GM21737 (cell line): ENCODE data around the gene PRKN.
"Not testable (repeated sequence)": the region's sequence is repeated elsewhere in the genome, so short reads cannot be mapped to it uniquely, and the experiment has no call there.

Experiments
- ATAC-seq: cut with Tn5 transposase; IDR thresholded peaks from one replicate; pipeline ENCODE4 v1.9.1; 2021; ENCODE audit warnings: mild to moderate bottlenecking, moderate library complexity; ENCODE audit not compliant: unreplicated experiment

Gene PRKN

DNA sequence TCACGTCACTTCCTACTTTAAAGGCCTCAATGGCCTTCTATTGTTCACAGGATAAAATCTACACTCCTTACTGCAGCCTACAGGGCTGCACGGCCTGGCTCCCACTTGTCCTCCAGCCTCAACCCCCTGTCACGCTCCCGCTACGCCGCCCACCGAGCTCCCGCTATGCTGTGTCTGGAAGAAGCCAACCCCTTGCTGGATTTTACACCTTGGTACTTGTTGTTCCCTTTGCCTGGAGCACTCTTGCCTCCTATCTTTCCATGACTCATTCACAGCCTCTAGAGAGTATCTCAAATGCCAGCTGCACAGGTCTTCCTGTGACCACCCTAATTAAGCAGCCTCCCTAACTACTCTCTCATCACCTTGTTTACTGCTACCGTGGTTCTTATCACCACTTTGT is 259.9 kb downstream of the PRKN start:
- ATAC-seq = no peak

DNA sequence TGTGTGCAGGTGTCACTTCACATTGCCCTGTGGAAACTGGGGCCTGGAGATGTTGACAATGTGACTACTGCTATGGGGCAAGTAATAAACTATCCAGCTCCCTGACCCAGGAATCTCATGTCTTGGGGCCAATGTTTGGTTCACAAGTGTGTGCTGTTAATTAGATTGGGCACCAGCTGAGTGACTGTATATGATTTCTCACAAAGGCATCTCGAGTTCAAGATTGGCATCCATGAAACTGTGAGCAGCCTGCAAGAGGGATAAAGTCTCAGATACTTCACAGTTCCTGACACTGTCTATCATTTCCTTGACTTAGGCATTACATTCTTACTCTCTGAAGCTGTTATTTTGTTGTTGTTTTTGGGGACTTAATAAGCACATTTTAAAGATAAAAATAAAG is 264.0 kb downstream of the PRKN start:
- no peak for ATAC-seq

DNA sequence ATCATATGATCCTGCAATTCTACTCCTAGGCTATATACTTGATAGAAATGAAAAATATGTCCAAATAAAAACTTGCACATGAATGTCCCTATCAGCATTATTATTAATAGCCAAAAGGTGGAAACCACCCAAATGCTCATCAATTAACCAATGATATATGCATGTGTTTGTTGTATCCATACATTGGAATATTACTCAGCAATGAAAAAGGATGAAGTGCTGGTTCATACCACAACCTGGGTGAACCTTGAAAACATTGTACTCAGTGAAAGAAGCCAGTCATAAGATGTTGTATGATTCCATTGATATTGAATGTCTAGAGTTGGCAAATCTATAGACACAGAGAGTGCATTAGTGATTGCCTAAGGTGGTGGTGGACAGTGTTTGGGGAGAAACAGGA is 267.6 kb downstream of the PRKN start:
- no peak for ATAC-seq

DNA sequence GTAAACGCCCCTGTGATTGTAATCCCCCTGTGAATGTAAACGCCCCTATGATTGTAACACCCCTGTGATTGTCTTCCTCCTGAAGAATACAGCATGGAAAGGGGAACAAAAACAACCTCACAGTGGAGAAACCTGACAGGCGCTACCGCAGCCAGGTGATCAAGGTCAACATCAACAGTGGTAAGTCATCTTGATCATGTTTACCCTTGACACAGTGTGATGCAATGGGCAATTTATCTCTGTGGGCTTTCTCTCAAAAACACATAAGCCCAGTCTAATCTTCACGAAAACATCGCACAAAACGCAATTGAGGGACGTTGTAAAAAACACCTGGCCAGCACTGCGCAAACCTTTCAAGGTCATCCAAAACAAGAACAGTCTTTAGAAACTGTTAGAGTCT is 277.2 kb downstream of the PRKN start:
- no peak for ATAC-seq

DNA sequence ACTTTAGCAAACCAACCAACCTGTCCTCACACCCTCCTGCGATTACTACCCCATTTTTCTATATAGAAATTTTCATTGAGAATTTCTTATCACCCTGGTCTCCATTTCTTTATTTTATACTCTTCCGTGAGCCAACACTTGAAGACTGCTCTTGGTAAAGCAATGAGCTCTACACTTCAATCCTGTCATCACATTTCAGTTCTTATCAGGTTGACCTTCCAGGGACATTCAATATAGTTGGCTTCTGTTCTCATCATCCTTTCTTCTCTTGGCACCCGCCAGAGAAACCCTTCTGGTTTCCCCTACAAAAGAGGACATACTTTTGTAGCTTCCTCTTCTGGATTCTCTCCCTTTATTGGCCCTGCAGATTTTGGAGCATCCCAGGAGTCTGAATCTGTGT is 279.3 kb downstream of the PRKN start:
- no peak for ATAC-seq

DNA sequence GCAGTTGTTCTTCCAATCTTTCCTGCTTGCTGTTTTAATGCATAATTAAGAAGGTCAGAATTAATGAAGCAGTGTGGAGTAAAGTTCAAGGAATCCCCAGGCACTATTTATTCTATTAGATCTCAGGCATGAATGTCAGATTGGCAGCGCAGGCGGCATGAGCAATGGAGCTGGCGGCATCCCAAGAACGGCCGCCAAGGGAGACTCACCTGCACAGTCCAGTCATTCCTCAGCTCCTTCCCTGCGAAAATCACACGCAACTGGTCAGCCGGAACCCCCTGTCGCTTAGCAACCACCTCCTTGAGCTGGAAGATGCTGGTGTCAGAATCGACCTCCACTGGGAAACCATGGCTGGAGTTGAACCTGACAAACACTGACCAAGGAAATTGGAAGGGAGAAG is 284.5 kb downstream of the PRKN start:
- ATAC-seq = no peak

DNA sequence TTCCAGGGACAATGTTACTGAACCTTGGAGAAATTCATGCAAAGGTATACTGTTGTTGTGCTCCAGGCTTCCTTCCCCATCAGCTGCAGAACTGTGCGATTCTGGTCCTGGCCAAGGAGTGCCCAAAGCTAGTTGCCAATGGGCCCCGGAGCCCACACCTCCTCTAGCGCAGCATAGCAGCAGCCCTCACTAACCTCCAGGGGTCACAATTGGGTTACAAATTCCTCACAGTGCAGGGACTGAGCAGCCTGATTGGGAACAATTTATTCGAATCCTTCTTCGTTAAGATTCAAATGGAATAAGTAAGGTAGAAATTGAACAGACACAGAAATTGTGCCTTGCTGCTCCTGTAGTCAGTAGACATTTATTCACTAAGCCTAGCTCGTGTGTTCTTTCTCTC is 284.9 kb downstream of the PRKN start:
- ATAC-seq = no peak

DNA sequence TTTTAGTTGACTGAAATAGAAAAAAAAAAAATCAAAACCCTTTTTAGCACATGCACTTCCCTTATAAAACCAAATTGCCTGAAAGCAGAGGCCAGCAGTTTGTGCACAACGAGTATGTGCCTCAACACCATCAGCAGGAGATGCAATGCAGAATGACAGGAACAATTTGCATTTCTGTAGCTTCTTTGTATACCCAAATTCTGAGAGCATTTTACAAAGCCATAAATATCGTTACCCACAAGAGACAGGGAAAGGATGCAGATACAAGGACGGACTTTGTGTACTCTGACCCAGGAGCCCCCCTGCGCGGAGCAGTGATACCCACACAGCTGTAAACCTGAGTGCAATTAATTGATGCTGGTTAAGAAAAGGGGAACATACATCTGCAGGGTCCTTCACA is 285.6 kb downstream of the PRKN start:
- ATAC-seq = no peak

DNA sequence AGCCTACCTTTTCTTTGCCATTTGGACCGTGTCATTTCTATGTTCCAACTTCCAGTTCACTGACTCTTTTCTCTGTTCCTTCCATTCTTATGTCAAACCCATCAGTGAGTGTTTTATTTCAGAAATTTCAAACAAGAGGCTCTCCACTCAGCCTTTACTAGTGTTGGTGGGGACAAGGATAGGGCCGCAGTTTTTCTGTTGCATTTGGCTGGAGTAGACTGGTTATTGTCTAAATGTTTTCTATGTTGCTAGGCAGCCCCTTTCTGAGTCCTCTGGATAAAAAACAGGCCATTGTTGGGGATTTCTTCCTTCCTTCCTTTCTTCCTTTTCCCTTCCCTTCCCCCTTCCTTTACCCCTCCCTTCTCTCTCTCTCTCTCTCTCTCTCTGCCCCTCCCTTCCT is 288.6 kb downstream of the PRKN start:
- no peak for ATAC-seq

DNA sequence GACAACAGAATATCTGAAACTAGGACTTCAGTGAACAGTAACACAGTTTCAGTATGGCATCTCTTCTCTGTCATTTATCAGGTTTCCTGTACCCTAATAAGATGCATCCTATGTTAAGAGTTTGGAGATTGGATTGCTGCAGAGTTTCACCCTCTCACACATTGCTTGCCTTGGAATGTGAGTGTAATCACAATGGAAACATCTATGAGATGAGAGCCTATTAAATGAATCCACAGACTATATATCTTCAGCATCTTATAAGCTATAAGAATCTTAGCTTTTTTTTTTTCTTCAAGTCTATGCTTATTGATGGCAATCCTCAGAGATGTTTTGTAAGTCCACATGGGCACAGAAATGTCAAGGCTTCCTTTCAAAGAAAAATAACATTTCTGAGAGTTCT is 292.5 kb downstream of the PRKN start:
- ATAC-seq = no peak

DNA sequence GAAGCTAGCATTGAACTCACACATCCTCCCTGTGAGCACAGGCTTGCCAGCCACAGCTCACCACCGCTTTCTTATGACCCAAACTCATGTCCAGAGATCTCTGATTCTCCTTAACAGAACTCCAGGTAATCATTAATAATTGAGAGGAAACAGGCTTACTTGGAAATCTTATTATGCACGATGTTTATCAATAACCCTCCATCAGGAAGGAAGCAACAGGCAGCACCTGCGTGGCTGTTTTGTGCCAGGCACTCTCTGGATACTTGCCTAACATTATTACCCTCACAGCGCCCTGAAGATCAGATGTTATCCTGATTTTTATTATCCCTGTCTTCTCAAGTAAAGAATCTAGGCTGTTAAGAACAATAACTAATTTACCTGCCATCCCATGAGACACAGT is 306.6 kb downstream of the PRKN start:
- no peak for ATAC-seq

DNA sequence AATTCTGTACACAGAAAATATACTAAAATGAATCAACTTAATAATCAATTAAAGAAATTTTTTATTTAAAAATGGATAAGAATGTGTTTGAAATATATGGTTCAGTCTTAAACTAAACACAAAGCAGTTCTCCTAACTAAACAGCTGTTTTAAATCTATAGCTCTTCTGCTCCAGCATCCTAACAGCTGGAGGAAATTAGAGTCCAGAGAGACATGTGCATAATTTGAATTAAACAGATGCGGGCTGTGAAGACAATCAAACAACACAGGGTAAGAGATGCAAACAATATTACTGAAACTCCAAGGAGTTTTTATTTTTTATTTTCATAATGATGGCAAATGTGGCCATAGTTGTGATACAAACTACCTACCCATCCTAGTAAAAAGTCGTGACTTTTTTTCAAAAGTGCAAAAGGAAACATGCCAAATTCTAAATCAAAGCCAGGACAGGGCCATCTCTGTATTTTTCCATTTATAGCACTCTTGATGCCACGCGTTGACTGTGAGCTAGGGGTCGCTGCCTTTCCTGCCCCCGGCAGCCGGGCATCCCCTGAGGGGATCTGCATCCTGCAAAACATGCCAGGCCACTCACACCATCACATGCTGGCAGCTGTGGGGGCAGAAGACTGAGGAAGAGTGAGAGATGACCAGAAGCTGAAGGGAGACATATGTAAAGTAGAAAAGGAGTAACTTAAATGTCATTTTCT is 310.6 kb downstream of the PRKN start:
- no peak for ATAC-seq

DNA sequence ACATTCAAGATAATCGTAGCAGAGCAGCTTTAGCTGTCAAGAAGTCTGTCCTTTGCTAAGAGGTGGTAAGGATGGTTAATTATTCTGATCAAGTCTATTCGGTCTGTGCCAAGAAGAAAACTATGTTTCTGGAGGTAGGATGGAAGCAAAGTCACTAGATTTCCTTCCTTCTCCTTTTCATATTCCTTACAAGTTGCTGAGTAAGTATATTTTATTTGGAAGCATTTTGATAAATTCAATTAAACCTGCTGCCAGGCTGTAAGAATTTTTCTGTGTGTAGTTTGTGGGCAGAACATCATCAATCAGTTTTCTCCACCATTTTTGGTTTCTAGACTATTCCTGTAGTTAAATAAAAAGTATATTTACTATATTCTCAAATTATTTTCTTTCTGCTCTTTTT is 311.3 kb downstream of the PRKN start:
- no peak for ATAC-seq

DNA sequence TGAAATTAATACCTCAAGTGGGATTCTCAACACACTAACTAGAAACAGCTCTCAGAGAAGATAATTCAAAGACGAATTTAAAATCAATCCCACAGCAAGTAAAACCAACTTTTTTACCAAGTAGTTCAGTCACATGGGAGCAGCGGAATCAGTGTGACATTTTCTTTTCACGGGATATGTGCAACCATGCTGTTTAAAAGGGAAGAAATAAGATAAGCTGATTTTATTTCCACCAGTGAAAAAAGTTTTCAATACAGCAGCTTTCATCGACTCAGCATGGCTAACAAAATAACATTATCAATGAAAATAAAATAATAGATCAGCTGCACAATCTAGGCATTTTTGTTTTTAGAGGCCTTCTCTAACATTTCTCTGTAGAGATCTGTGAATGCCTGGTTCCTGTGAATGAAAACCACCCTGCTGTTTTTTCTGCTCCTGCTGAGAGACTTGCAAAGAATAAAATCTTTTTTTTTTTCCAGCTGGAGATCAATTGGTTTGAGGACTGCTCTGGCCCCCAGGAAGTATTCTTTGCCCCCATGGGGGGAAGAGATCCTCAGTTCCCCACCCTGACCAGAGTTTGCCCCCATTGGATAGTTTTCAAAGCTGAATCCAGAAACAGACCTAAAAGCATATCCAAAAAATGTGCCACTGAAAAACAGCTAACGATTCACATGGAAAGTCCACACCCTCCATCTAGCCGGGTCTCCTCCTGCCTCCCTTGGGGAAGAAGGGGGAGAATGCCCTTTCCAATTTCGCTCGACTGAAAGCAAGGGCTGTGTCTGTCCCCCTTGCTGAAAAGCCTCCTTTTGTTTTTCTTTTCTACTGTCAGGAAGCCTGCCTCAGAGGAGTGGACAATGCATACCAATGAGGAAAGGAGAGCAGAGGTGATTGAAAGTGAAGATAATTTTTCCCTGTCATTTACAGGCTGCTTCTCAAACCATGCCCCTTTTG is 317.6 kb downstream of the PRKN start:
- no peak for ATAC-seq

DNA sequence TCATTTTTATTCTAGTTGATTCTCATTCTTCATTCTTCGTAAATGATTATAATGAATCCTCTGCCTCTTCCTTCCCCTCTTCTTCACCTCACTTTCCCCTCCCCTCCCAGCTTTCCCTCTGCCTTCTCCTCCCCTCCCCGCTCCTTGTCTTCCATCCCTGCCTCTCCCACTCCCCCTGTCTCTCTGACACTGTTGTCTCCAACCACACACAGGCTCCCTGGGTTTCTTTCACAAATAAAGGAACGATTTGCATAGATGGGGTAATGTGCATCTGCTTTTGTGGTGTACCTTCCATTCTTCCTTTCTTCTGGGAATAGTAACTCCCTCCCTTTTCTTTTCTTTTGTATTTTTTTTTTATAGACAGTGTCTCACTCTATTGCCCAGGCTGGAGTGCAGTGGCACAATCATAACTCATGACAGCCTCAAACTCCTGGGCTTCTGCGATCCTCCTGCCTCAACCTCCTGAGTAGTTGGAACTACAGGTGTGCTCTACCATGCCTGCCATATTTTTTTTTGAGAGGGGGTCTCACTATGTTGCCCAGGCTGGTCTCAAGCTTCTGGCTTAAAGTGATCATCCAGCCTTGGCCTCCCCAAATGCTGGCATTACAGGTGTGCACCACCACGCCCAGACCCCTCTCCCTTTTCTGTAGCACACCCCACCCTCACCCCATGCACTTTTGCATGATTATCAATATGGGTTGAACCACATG is 318.6 kb downstream of the PRKN start:
- no peak for ATAC-seq

DNA sequence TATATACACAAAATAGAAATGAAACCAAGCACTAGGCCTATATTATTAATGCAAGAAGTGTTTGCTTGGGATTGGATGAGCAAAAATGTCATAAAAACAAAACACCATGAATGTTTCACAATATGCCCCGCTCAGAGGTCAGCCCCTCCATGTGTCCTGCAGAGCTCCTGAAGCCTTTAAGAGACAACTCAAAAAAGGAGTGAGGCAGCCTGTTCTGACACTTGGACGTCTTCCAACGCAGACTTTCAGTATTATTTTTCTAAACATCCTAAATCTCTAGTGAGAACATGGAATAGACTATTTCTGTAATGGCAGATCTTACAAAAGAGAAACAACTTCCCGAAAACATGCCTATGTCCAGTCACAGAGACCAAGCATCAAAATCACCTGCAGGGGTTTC is 322.6 kb downstream of the PRKN start:
- ATAC-seq = no peak

DNA sequence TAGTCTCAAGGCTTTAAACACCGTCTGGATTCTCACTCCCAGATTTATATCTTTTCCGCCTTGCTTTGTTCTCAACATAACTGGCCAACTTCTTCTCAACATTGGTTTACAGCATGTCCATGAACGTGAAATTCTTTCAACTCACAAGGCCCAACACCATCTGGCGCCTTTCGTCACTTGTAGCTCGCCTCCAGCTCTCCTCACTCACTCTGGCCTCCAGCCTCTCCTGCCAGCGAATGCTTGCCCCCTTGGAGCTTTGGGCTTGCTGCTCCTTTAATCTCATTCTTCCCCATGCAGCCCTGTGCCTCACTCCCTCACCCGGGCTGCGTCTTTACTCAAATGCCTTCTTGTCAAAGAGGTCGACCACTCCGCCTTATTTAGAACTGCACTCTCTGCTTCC is 324.5 kb downstream of the PRKN start:
- no peak for ATAC-seq

DNA sequence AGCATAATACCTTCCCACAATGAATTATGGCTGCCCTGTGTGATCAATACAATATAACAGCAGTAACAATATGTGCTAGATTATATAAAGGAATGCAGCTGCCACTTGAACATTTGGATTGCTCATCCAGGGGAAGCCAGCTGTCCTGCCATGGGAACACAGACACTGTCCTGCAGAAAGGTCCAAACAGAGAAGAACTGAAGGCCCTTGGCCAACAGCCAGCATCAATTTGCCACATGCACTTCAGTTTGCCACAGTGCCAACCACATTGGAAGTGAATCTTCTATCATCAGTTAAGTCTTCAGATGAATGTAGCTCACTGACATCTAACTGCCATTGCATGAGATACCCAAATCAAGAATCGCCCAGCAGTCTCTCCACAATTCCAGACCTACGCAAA is 332.4 kb downstream of the PRKN start:
- ATAC-seq = no peak

DNA sequence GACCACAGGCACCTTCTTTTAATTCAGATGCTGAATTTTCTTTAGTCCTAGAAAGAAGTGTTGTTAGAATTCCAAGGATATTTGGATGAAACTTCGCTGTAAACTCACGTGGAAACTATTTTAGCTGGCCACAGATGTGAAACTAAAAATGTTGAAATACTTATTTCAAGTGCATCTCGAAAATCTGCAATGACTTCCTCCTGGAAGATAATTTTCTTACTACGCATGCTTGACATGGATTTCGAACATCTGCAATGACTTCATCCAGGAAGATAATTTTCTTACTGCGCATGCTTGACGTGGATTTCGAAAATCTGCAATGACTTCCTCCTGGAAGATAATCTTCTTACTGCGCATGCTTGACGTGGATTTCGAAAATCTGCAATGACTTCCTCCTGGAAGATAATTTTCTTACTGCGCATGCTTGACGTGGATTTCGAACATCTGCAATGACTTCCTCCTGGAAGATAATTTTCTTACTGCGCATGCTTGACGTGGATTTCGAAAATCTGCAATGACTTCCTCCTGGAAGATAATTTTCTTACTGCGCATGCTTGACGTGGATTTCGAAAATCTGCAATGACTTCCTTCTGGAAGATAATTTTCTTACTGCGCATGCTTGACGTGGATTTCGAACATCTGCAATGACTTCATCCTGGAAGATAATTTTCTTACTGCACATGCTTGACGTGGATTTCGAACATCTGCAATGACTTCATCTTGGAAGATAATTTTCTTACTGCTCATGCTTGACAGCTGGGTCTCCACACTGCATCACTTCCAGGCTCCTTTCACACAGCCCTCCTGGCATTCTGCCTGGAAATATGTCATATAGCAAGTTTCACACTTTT is 336.4 kb downstream of the PRKN start:
- ATAC-seq = not testable (repeated sequence)

DNA sequence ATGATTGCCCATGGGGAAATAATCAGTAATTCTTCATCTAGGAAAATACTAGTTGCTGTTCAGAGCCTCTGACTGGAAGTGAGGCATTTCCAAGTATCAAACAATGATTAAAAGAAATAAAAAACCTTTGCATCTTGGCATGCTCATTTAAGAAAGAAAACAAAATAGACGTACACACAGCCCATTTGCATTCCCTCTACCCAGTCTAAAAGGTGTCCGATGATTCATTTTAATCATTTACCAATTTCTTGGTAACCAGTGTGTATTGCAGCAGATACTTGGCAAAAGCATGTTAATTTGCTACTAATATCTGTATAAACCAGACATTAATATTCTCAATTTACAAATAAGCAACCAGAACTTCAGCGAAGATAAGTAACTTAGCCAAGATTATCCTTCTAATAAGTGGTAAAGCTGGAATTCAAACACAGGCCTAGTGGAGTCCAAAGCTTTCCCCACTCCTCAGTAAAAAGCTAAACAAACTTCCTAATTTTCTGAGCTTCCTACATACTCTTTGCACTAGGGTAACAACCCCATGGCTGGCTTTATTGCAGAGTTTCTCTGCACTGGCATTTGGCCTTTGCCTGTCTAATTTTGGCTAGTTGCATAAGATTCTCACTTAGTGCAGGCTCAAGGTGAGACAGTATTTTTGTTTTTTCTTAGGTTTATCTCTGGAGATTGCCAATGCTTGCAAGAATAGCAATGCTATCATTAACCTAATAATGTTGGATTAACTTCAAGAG is 338.1 kb downstream of the PRKN start:
- ATAC-seq = no peak
